ENCODE measurements around the gene MRPS2. TPM values are rescaled to one million over a fixed set of nuclear protein-coding genes. Genes with fewer than 3 reads are reported as not detected.

Gene MRPS2
- total RNA-seq, 4 donors from 2014 or later, result 20.9 to 26.6 (median 23.3) TPM

- no peak for TF ChIP-seq CTCF (IDR thresholded peaks at IDR 0.05; ENCODE audit: low read depth)
These were observed 1.9 kb upstream of the MRPS2 start for GRCh38 chr9:135498381-135499126.

- TF ChIP-seq CTCF (IDR thresholded peaks at IDR 0.05; ENCODE audit: low read depth), result no peak
These were observed 984 bp upstream of the MRPS2 start for GRCh38 chr9:135499326-135500070.

- TF ChIP-seq CTCF (IDR thresholded peaks at IDR 0.05; ENCODE audit: low read depth), result no peak
These were observed 384 bp upstream of the MRPS2 start for GRCh38 chr9:135500071-135500524.

- TF ChIP-seq CTCF (IDR thresholded peaks at IDR 0.05; ENCODE audit: low read depth), result no peak
These were observed 1.0 kb downstream of the MRPS2 start for GRCh38 chr9:135501261-135502167.

- no peak for TF ChIP-seq CTCF (IDR thresholded peaks at IDR 0.05; ENCODE audit: low read depth)
These were observed 1.8 kb downstream of the MRPS2 start for GRCh38 chr9:135502168-135502872.

GRCh38 chr9:135502873-135503321 is 2.4 kb downstream of the MRPS2 start:
- no peak for TF ChIP-seq CTCF (IDR thresholded peaks at IDR 0.05; ENCODE audit: low read depth)
